Tibial nerve (tissue), 4 donors: ENCODE measurements around the gene C6orf89.

ENCODE experiments used
- EP300 ChIP-seq, 2 donors: sonication (generic); formaldehyde crosslinking; IDR thresholded peaks; one replicate each; pipeline ENCODE4 v1.6.1; 2017; ENCODE audit warnings: antibody characterized with exemption in 2 of 2, mild to moderate bottlenecking in 1 of 2
- POLR2A ChIP-seq, 2 donors: fragments of 450-650 bp; IDR thresholded peaks; one replicate each; pipeline ENCODE4 v1.6.1; 2017; ENCODE audit warnings: antibody characterized with exemption in 2 of 2, mild to moderate bottlenecking in 2 of 2, moderate library complexity in 2 of 2
- TF ChIP-seq, protein P1 (sequence below), 5 experiments: fragments of 200-600 bp in 3 of 5; fragments of 450-650 bp in 2 of 5; sonication (generic) in 3 of 5; IDR thresholded peaks; one replicate each; pipeline ENCODE4 v1.5.1; 2016 to 2019; ENCODE audit warnings: antibody characterized with exemption in 5 of 5, mild to moderate bottlenecking in 3 of 5, moderate library complexity in 2 of 5

DNA sequence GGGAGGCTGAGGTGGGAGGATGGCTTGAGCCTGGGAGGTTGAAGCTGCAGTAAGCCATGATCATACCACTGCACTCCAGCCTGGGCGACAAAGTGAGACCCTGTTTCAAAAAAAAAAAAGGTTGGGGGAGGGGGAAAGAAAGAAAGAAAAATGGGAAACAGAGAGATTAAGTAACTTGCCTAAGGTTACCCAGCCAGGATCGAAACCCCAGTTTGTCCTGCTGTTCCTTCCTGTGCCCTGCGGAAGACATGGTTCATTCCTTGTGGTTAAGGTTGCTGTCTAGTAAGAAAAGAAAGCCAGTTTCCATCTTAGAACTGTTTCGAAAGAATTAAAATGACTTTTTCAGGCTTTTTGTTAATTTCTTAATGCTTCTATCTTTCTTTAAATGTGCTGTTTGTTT, 29.8 kb downstream of the C6orf89 start:
- TF ChIP-seq, protein P1, sequence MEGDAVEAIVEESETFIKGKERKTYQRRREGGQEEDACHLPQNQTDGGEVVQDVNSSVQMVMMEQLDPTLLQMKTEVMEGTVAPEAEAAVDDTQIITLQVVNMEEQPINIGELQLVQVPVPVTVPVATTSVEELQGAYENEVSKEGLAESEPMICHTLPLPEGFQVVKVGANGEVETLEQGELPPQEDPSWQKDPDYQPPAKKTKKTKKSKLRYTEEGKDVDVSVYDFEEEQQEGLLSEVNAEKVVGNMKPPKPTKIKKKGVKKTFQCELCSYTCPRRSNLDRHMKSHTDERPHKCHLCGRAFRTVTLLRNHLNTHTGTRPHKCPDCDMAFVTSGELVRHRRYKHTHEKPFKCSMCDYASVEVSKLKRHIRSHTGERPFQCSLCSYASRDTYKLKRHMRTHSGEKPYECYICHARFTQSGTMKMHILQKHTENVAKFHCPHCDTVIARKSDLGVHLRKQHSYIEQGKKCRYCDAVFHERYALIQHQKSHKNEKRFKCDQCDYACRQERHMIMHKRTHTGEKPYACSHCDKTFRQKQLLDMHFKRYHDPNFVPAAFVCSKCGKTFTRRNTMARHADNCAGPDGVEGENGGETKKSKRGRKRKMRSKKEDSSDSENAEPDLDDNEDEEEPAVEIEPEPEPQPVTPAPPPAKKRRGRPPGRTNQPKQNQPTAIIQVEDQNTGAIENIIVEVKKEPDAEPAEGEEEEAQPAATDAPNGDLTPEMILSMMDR (IDR thresholded peaks at IDR 0.05): no peak
- TF ChIP-seq POLR2A (IDR thresholded peaks at IDR 0.05) (no peak), EP300 (IDR thresholded peaks at IDR 0.05) (no peak)
